ENCODE results near the gene CES3.

- TF ChIP-seq CTCF (IDR thresholded peaks at IDR 0.05) (no peak), POLR2A (IDR thresholded peaks at IDR 0.05) (no peak)
Measured at GRCh38 chr16:66918803-66919568, 42.1 kb upstream of the CES3 start, which contains the start of gene CDH16.
